GM18505 (cell line): ENCODE data around the gene GABRB2.
"Not testable (repeated sequence)": the region's sequence is repeated elsewhere in the genome, so short reads cannot be mapped to it uniquely, and the experiment has no call there.

Experiments used
- ATAC-seq: cut with Tn5 transposase; IDR thresholded peaks from one replicate; pipeline ENCODE4 v1.9.1; 2021; ENCODE audit not compliant: unreplicated experiment
- POLR2A ChIP-seq: IDR thresholded peaks from 4 replicates; pipeline ENCODE4 v1.6.1; 2011; ENCODE audit warnings: borderline replicate concordance; ENCODE audit not compliant: insufficient read depth, insufficient read length; ENCODE audit errors: extremely low read depth

GABRB2 gene

GRCh38 chr5:161286066-161286655, 260.4 kb downstream of the GABRB2 start:
- TF ChIP-seq POLR2A = peak; percentile 28
- ATAC-seq = peak; percentile 98

GRCh38 chr5:161284445-161284844, 262.1 kb downstream of the GABRB2 start:
- no peak for ATAC-seq

GRCh38 chr5:161283296-161283695, 263.2 kb downstream of the GABRB2 start:
- ATAC-seq = no peak
- no peak for TF ChIP-seq POLR2A

More at GRCh38 chr5:161284445-161284844, 262.1 kb downstream of the GABRB2 start:
- TF ChIP-seq POLR2A = no peak

GRCh38 chr5:161278739-161279660, 267.5 kb downstream of the GABRB2 start:
- TF ChIP-seq POLR2A = no peak
- no peak for ATAC-seq

GRCh38 chr5:161277011-161277410, 269.5 kb downstream of the GABRB2 start:
- no peak for TF ChIP-seq POLR2A
- no peak for ATAC-seq

GRCh38 chr5:161274951-161275350, 271.6 kb downstream of the GABRB2 start:
- no peak for ATAC-seq
- no peak for TF ChIP-seq POLR2A

GRCh38 chr5:161273410-161273809, 273.1 kb downstream of the GABRB2 start:
- no peak for TF ChIP-seq POLR2A
- no peak for ATAC-seq

GRCh38 chr5:161271816-161272215, 274.7 kb downstream of the GABRB2 start:
- ATAC-seq = no peak
- TF ChIP-seq POLR2A = no peak

- ATAC-seq = no peak
- TF ChIP-seq POLR2A = no peak
These were observed 277.4 kb downstream of the GABRB2 start for GRCh38 chr5:161269125-161269524.

- TF ChIP-seq POLR2A = no peak
- no peak for ATAC-seq
These were observed 279.6 kb downstream of the GABRB2 start for GRCh38 chr5:161266954-161267353.

- no peak for TF ChIP-seq POLR2A
- ATAC-seq = no peak
These were observed 281.5 kb downstream of the GABRB2 start for GRCh38 chr5:161265006-161265405.

GRCh38 chr5:161263191-161263590, 283.3 kb downstream of the GABRB2 start:
- TF ChIP-seq POLR2A = no peak
- no peak for ATAC-seq

GRCh38 chr5:161261668-161262323, 284.7 kb downstream of the GABRB2 start:
- ATAC-seq = no peak
- TF ChIP-seq POLR2A = no peak

GRCh38 chr5:161258438-161258837, 288.1 kb downstream of the GABRB2 start:
- no peak for ATAC-seq

GRCh38 chr5:161256957-161257356, 289.6 kb downstream of the GABRB2 start:
- ATAC-seq = no peak

More at GRCh38 chr5:161258438-161258837, 288.1 kb downstream of the GABRB2 start:
- TF ChIP-seq POLR2A = no peak

GRCh38 chr5:161252955-161253354, 293.6 kb downstream of the GABRB2 start:
- not testable (repeated sequence) for ATAC-seq

More at GRCh38 chr5:161256957-161257356, 289.6 kb downstream of the GABRB2 start:
- no peak for TF ChIP-seq POLR2A
